Right atrium auricular region (tissue), 2 donors: Measurements from ENCODE around the gene AUNIP. TPM values are rescaled to one million over a fixed set of nuclear protein-coding genes. Genes with fewer than 3 reads are reported as not detected.
A peak's percentile ranks its signal among the peaks of the same experiment; 100 is the strongest.

Experiments used
- DNase-seq: peaks from one replicate; pipeline ENCODE4 v3.0.0-alpha.2; 2019; ENCODE audit warnings: low spot score
- H3K27ac ChIP-seq, 2 donors: fragments of 200-600 bp; sonication (generic); 1 replicate in 1 of 2; 2 replicates in 1 of 2; pipeline ENCODE4 v1.5.1; 2016 to 2019
- H3K27me3 ChIP-seq, 2 donors: fragments of 200-600 bp; sonication (generic); one replicate each; pipeline versions ENCODE4 v1.5.1 to v1.6.0; 2017 to 2019
- H3K36me3 ChIP-seq: fragments of 200-600 bp; sonication (generic); one replicate; pipeline ENCODE4 v1.5.1; 2016
- H3K4me1 ChIP-seq, 2 donors: fragments of 200-600 bp; sonication (generic); one replicate each; pipeline versions ENCODE4 v1.5.1 to v1.6.0; 2017 to 2019
- H3K4me3 ChIP-seq, 2 donors: fragments of 200-600 bp; sonication (generic); 1 replicate in 1 of 2; 2 replicates in 1 of 2; pipeline ENCODE4 v1.5.1; 2017 to 2019; ENCODE audit warnings: mild to moderate bottlenecking in 1 of 2, moderate library complexity in 1 of 2
- H3K9me3 ChIP-seq, 2 donors: fragments of 200-600 bp; sonication (generic); one replicate each; pipeline ENCODE4 v1.5.1; 2019
- total RNA-seq, 2 donors: library from RNA; depleted of rRNA; stranded (reverse); fragments of >200 nt; gene quantifications; one replicate each; pipeline ENCODE4 v1.1.0, GENCODE V29; 2016
- TF ChIP-seq, protein P1 (sequence below), 2 donors: fragments of 200-600 bp; sonication (generic); IDR thresholded peaks; one replicate each; pipeline ENCODE4 v1.5.1; 2019; ENCODE audit warnings: antibody characterized with exemption in 2 of 2

AUNIP gene
- total RNA-seq, 2 donors from 2014 or later: not detected

DNA sequence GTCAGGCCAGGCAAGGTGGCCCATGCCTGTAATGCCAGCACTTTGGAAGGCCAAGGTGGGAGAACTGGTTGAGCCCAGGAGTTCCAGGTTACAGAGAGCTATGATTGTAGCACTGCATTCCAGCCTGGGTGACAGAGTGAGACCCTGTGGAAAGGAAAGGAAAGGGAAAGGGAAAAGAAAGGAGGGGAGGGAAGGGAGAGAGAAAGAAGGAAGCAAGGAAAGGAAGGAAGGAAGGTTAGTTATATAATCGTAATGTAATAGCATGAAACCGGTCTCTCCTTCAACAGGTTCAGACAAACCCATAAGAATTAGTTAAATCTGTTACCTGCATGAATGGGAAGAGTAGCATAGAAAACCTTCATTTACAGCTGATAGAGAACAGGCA lies 17.4 kb upstream of the AUNIP start:
- no peaks in the 10 kb centered on the region for H3K36me3 ChIP-seq
- no peak for DNase-seq
- TF ChIP-seq, protein P1, sequence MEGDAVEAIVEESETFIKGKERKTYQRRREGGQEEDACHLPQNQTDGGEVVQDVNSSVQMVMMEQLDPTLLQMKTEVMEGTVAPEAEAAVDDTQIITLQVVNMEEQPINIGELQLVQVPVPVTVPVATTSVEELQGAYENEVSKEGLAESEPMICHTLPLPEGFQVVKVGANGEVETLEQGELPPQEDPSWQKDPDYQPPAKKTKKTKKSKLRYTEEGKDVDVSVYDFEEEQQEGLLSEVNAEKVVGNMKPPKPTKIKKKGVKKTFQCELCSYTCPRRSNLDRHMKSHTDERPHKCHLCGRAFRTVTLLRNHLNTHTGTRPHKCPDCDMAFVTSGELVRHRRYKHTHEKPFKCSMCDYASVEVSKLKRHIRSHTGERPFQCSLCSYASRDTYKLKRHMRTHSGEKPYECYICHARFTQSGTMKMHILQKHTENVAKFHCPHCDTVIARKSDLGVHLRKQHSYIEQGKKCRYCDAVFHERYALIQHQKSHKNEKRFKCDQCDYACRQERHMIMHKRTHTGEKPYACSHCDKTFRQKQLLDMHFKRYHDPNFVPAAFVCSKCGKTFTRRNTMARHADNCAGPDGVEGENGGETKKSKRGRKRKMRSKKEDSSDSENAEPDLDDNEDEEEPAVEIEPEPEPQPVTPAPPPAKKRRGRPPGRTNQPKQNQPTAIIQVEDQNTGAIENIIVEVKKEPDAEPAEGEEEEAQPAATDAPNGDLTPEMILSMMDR (IDR thresholded peaks at IDR 0.05): no peak
- no peaks in the 10 kb centered on the region for H3K27me3 ChIP-seq
- peaks cover 0 to 20% of the 10 kb centered on the region in 2 donors for H3K4me1 ChIP-seq
- H3K27ac ChIP-seq: no peak overlapping the region
- H3K4me3 ChIP-seq: no peak overlapping the region
- no peaks in the 10 kb centered on the region for H3K9me3 ChIP-seq

DNA sequence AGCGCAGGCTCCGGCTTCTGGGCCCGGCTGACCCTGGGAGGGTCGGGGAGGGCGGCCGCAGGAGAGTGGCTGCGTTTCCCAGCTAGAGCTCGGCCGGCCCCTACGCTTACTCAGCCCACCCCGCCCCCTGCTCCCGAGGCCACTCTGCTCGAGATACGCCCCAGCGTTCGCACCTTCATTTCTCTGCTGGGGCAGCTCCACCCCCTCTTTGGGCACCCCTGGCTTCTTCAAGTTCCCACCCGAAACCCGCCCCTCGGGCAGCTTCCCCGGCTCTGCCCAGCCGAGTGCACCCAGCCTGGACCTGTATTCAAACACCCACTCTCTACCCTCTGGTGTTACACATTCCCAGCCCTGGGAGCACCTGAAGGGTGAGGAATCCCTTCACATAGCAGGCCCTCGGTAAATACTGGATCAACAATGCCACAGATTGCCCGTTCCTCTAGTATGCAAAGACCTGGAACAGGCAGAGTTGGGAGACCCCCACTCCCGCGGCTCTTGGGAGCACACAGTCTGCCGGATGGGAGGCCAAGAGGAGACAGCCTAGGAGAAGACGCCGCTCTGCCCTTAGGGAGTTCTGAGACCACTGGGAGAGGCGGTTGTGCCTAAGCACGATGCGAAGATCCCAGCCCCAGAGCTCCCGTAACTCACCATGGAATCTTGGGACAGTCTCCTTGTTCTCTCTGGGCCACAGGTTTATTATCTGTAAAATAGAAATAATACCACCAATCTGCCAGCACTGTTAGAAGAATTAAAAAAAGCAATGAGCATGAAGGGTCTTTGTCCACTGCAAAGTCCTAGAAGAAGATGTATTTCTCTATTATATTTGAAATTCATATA lies 16.8 kb upstream of the AUNIP start:
- H3K9me3 ChIP-seq: no peaks in the 10 kb centered on the region
- TF ChIP-seq, protein P1 (IDR thresholded peaks at IDR 0.05): no peak
- peak overlapping the region; percentile 43 to 53 for H3K27ac ChIP-seq
- no peaks in the 10 kb centered on the region for H3K36me3 ChIP-seq
- peak overlapping the region; percentile 54 to 67 for H3K4me3 ChIP-seq
- no peaks in the 10 kb centered on the region for H3K27me3 ChIP-seq
- H3K4me1 ChIP-seq: peaks cover 0 to 26% of the 10 kb centered on the region in 2 donors
- DNase-seq: peak; percentile 62

DNA sequence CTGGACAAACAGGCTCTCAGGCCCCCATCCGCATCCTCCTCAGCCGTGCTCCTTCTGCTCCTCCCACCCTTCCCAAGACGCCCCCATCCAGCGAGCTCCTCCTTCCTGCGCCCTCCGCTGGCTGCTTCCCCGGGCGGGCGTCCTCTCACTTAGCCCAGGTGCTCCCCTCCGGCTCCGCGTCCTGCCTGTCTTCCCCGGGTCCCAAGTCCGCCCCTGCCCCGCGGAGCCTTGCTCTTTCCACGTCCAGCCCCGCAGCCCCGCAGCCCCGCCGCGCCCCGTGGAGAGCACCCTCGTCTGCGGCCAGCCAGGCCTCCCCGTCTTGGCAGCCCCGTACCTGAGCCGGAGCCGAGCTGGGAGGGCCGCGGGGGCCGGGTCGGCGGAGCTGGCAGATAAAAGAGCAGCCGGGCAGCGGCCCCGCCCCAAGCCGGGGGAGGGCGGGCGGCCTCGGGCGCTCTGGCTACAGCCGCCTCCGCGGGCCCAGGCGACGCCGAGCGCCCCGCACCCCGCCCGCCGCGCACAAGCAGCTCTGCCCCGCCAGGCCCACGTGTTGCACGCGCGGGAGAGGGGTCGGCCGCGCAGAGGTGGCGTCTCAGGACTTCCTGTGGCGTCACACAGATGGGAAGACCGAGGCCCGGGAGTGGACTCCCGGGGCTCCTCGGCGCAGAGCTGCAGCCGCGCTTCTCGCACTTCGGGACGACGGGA lies 16.0 kb upstream of the AUNIP start, which contains the start of gene PAQR7:
Gene PAQR7 (minus strand): TSS at position 555 of the 702 bp plus-strand sequence. CDS start 11,869 bp downstream, outside the sequence.
- TF ChIP-seq, protein P1 (IDR thresholded peaks at IDR 0.05): no peak
- H3K9me3 ChIP-seq: no peaks in the 10 kb centered on the region
- peak within 1 kb of the TSS; percentile 45 to 53 for H3K27ac ChIP-seq
- H3K36me3 ChIP-seq: no peaks in the 10 kb centered on the region
- H3K4me3 ChIP-seq: peak within 1 kb of the TSS; percentile 54 to 67
- peaks cover 0 to 26% of the 10 kb centered on the region in 2 donors for H3K4me1 ChIP-seq
- peak; percentile 77 for DNase-seq
- no peaks in the 10 kb centered on the region for H3K27me3 ChIP-seq

DNA sequence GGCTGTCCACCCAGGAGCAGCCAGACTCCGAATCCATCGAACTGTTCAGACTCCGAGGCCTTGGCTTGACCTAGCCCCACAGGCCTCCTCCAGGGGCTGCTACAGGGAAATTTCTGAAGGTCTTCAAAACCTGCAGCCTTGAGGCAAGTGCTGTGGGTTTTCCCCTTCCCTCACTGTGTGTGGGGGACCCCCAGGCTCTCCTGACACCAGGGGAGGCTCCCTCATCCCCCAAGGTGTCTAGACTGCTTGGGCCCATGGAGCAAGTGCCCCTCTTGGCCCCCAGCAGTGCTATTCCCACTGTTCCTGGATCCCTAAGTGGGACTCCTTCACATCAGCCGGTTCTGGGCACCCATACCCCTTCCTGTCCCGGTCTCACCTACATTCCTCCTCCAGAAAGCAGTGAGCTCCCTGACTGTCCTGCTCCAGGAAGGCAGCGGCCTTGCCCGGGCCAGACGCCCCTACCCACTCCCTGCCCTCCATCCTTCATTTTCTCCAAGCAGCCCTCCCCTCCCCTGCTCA lies 15.4 kb upstream of the AUNIP start:
- DNase-seq: no peak
- TF ChIP-seq, protein P1 (IDR thresholded peaks at IDR 0.05): no peak
- H3K4me3 ChIP-seq: peak overlapping the region; percentile 54 to 67
- no peaks in the 10 kb centered on the region for H3K36me3 ChIP-seq
- peak overlapping the region; percentile 45 to 53 for H3K27ac ChIP-seq
- no peaks in the 10 kb centered on the region for H3K27me3 ChIP-seq
- H3K9me3 ChIP-seq: no peaks in the 10 kb centered on the region
- H3K4me1 ChIP-seq: peaks cover 0 to 26% of the 10 kb centered on the region in 2 donors

DNA sequence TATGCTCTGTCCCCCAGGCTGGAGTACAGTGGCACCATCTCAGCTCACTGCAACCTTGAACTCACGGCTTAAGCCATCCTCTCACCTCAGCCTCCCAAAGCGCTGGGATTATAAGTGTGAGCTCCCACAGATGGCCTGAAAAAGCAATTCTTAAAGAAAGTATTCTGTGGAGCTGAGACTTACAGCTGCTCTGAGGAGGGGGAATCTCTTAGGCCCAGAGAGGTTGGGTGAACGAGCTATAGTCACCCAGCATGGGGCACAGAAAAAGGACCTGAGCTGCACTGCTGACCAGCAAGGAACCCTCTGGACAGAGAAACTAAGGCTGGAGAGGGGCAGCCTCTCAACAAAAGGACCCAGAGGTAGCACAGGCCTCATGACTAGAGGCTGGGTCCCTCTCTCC lies 15.0 kb upstream of the AUNIP start:
- no peaks in the 10 kb centered on the region for H3K9me3 ChIP-seq
- TF ChIP-seq, protein P1 (IDR thresholded peaks at IDR 0.05): no peak
- H3K4me1 ChIP-seq: peaks cover 0 to 26% of the 10 kb centered on the region in 2 donors
- no peak for DNase-seq
- no peaks in the 10 kb centered on the region for H3K36me3 ChIP-seq
- H3K27me3 ChIP-seq: no peaks in the 10 kb centered on the region
- H3K4me3 ChIP-seq: no peak overlapping the region
- H3K27ac ChIP-seq: peak overlapping the region in 1 of 2 donors; percentile 53
